Hematopoietic multipotent progenitor cell treated with erythropoietin and hydrocortisone succinate and interleukin-3 and kit ligand, for 15 days (in vitro differentiated cells): ENCODE data around the gene TMEM120B.

Experiments
- DNase-seq: peaks from one replicate; pipeline ENCODE4 v3.0.0-alpha.2; 2015; ENCODE audit warnings: low spot score

TMEM120B gene

DNA sequence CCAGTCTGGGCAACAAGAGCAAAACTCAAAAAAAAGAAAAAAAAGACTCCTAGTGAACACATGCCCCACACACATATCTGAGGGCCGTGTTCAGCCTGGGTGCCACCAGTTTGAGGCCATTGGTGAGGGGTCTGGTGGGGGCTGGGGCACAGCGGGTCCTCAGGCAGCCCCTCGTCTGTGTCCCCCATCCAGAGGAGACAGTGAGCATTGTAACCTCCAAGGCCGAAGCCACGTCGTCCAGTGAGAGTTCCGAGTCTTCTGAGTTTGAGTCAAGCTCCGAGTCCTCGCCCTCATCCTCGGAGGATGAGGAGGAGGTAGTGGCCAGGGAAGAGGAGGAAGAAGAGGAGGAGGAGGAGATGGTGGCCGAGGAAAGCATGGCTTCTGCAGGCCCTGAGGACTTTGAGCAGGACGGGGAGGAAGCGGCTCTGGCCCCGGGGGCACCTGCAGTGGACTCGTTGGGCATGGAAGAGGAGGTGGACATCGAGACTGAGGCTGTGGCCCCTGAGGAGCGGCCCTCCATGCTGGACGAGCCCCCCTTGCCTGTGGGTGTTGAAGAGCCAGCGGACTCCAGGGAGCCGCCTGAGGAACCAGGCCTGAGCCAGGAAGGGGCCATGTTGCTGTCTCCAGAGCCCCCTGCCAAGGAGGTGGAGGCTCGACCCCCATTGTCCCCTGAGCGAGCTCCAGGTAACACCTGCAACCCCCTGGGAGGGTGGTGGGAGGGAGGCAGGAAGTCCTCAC lies 106.8 kb downstream of the TMEM120B start:
- no peak for DNase-seq

DNA sequence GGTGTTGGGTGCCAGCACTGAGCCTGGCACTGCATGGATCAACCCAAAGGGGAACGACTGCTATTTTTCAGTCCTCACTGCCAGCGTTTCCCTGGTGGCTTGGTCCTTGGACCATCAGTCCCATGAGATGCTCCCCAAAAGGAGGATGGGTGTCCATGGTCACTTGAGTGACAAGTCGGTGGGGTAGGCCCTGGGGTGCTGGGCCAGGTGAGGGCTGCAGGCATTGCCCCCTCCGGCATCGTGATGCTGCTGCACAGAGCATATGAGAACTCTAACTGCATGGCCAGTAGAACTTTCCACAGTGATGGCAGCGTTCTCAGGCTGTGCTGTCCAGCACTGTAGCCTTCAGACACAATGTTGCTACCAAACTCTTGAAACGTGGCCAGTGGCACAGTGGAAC lies 107.5 kb downstream of the TMEM120B start:
- no peak for DNase-seq

DNA sequence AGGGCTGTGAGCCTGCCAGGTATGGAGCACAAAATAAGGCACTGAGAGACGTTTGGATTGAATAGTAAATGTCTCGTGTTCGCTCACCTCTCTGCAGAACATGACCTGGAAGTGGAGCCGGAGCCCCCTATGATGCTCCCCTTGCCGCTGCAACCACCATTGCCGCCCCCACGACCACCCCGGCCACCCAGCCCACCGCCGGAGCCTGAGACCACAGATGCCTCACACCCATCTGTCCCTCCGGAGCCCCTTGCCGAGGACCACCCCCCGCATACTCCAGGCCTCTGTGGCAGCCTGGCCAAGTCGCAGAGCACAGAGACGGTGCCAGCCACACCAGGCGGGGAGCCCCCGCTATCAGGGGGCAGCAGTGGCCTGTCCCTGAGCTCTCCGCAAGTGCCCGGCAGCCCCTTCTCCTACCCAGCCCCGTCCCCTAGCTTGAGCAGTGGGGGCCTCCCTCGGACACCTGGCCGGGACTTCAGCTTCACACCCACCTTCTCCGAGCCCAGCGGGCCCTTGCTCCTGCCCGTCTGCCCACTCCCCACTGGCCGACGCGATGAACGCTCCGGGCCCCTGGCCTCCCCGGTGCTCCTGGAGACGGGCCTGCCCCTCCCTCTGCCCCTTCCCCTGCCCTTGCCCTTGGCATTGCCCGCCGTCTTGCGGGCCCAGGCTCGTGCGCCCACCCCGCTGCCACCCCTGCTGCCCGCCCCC lies 110.0 kb downstream of the TMEM120B start:
- DNase-seq = no peak

DNA sequence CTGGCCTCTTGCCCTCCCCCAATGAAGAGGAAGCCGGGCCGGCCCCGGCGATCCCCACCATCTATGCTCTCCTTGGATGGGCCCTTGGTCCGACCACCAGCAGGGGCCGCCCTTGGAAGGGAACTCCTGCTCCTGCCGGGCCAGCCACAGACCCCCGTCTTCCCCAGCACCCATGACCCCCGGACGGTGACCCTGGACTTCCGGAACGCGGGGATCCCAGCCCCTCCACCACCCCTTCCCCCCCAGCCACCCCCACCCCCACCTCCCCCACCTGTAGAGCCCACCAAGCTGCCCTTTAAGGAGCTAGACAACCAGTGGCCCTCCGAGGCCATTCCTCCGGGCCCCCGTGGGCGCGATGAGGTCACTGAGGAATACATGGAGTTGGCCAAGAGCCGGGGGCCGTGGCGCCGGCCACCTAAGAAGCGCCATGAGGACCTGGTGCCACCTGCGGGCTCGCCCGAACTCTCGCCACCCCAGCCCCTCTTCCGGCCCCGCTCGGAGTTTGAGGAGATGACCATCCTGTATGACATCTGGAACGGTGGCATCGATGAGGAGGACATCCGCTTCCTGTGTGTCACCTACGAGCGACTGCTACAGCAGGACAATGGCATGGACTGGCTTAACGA lies 110.7 kb downstream of the TMEM120B start:
- DNase-seq = no peak

DNA sequence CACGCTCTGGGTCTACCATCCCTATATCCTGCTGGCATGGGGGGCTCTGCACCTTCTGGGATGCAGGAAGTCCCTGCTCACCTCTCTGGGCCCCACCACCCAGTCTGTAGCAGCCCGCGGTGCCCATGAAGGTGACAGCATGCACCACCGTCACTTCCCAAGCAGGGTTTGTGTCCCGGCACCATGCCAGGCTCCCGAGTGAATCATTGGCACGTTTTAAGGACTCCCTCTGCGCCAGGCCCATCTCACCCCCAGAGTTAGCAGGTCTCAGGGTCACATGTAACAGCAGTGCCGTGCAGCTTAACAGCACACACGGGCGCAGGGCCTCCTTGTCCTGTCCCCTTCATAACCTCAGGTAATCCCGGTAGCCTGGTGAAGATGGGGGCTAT lies 111.2 kb downstream of the TMEM120B start:
- no peak for DNase-seq

DNA sequence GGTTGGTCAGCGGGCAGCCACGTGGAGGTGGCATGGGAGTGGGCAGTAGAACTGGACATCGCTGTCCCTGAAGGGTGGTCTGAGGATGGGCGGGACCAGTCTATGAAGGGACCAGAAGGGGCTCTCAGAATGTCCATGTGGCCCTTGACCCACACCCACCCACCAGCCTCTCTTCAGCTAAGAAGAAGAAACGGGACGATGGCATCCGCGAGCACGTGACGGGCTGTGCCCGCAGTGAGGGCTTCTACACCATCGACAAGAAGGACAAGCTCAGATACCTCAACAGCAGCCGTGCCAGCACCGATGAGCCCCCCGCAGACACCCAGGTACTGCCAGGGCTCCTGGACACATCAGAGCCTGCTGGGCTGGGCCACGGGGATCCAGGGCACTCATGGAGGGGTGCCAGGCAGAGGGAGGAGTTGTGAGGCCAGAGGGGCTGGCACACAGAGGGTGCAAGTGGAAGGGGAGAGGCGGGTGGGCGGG lies 112.5 kb downstream of the TMEM120B start:
- no peak for DNase-seq

DNA sequence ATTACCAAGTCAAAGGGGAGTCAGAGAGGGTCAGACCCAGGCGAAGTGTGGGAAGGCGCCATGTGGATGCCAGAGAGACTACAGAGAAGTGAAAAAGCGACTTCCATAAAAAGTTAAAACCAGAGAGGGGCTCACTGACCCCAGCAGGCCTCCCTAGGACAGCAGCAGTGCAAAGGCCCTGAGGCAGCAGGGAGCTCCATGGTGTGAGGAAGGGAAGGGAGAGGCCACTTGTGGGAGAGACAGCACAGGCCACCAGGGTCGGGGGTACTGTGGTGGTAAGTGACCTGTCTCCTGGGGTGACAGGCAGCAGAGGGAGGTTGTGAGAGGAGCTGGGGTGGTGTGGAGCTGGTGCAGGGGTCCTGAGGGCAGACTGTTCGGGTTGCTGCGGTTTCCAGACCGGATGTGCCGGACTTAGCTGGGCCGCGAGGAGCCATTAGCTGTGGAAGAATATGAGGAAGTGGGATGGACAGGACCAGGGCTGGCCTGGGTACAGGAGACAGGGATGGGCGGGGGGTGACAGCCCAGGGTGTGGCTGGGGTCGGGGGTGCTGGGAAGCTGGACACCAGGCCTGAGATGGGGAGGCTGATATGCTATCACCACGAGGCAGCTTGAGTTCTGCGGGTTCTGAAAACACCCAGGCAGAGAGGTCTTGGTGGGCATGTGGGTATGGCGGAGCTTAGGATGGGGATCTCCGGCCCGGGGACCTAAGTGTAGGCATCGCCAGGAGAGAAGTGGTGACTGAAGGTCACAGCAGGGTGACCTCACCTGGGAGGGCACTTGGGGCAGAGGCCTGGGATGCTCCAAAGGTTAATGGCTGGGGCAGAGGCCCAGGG lies 114.0 kb downstream of the TMEM120B start:
- no peak for DNase-seq

DNA sequence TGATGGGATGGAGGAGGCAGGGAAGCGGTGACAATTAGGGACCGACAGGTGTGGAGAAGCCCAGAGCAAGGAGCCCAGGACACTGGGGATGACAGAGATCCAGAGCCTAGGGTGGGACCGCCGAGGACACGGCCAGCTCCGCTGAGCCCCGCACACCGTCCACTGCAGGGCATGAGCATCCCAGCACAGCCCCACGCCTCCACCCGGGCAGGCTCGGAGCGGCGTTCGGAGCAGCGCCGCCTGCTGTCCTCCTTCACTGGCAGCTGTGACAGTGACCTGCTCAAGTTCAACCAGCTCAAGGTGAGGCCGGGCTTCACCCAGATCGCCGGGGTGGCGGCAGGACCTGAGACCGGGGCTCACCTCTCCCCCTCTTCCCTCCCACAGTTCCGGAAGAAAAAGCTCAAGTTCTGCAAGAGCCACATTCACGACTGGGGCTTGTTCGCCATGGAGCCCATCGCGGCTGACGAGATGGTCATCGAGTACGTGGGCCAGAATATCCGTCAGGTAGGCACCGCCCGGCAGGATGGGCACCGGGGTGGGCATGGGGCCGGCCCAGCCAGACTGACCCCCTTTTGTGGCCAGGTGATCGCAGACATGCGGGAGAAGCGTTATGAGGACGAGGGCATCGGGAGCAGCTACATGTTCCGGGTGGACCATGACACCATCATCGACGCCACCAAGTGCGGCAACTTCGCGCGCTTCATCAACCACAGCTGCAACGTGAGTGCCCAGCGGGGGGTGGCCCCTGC lies 115.0 kb downstream of the TMEM120B start:
- no peak for DNase-seq

DNA sequence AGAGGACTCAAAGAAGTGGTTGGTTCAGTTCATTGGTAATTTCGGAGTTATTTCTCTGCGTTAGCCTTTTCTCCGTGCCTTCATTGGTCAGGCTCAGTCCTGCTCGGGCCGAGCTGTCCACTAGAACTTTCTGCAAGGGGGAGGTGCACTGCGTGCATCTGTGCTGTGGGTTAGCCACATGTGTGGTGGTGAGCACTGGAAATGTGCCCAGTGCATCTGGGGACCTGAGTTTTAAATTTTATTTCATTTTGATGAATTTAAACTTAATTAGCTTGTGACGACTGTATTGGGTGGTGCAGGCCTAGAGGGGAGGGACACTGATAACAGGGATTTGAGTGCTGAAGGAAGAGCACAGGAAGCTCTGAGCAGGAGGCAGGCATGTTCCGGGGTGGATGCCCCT lies 115.8 kb downstream of the TMEM120B start:
- DNase-seq = no peak

DNA sequence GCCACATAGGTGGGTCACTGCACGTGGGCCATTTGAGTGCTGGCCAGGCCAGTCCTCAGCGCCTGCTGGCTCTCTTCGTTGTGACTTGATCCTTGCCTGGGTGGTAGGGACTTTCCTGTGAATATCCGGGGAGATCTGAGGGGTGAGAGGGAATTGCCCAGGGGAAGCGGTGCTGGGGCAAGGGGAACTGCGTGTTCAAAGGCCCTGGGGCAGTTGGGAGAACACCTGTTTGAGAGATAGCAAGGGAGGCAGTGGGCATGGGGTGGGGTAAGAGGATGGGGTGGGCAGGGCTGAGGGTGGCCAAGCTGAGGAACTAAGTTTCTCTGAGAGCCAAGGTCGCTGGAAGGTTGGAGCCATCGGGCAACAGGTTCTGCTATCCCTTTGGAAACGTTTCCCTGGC lies 116.3 kb downstream of the TMEM120B start:
- DNase-seq = no peak

DNA sequence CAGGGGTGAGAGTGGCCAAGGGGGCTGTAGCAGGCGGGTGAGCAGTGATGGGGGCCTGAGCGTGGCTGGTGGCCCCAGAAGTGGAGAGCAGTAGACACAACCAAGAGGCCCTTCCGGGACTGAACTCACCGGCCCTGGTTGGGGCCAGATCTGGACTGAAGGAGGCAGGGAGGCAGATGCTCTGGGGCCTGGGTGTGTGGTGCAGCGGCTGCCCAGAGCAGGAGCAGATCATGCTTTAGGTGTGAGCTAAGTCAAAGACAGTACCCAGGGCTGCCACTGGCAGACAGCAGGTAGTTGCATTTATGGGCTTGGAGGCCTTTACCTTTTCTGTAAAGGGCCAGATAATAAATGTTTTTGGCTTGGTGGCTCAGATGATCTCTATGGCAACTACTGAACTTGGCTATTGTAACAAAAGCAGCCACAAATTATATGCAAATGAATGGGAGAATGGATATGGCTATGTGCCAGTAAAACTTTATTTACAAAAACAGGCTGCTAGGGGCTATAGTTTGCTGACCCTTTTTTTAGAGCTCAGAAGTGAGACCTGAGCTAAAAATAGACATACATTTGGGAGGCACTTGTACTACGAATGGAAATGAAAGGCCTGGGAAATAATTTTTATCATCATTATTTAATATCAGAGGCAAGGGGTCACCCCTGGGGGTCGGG lies 116.8 kb downstream of the TMEM120B start:
- no peak for DNase-seq

DNA sequence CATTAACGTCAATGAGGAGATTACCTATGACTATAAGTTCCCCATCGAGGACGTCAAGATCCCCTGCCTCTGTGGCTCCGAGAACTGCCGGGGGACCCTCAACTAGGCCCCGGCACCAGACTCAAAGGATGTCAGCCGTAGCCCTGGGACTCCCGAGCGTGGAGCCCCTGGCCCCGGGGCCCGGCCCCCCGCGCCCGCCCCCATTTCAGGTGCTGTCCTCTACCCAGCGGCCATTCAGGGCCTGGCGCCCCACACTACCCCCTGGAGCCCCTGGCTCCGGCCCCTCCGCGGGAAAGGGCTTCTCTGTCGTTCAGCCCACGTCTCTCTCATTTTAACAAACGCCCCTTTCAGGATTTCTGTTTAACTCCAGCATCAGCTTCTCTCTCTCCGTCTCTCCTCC lies 117.6 kb downstream of the TMEM120B start:
- DNase-seq = no peak

DNA sequence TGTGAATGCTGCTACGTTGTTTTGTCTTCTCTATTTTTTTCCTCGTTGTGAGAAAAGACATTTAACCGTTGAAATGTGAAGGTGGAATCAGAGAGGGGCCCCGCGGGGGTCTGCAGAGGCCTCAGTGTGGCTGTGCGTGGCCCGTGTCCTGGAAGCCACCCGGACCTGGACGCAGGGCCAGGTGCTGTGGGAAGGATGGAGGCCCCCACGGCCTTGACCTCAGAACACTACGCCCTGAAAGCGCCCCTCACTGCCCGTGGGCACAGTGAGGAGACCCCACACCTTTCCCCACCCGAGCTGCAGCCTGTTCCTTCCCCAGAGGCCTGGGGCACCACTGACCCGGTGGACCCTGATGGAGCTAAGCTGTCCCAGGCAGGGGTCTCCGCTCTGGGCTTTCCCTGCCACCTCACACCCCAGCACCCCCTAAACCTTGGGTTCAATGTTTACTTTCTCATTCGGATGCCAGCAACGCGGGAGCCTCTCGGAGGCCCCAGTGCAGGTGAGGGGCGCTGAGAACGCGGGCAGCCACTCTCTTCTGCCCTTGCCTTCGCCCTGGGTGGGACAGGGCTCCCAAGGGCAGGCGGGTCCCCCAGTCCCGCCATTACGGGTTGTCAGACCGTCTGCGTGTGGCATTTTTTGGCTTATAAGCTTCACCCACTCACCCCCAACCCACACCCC lies 118.2 kb downstream of the TMEM120B start:
- DNase-seq = no peak
